A549 treated with AZD9567 at 1 μM for 4 hours (cell line): Measurements from ENCODE around the gene BSX. TPM values are rescaled to one million over a fixed set of nuclear protein-coding genes. Genes with fewer than 3 reads are reported as not detected.

Source experiments
- total RNA-seq: library from RNA; stranded (reverse); fragments of 200-300 nt; extraction: Qiagen RNA extraction; gene quantifications from 5 replicates; pipeline ENCODE4 v1.2.3, GENCODE V29; 2022; ENCODE audit not compliant: insufficient read depth

Gene BSX
- total RNA-seq: not detected in 5 replicates

GRCh38 chr11:122981388-122982264 is at the start of gene BSX:
Gene BSX, minus strand, starts transcription at chr11:122981834. Its CDS starts 163 bp downstream, at chr11:122981671.

Other genes starting within 250 kb of the BSX start
- 0.03 to 1.1 TPM in 2 of 5 replicates, not detected in the others for gene CRTAM, start 143.3 kb downstream of the BSX start, total RNA-seq
- 2.7 to 4.0 TPM (median 3.2 TPM) in 5 replicates for gene JHY, start 99.1 kb downstream of the BSX start, total RNA-seq
- 1,481 to 2,588 TPM (median 1,683 TPM) in 5 replicates for gene HSPA8, start 80.3 kb upstream of the BSX start, total RNA-seq
- 15.9 to 20.7 TPM (median 20.1 TPM) in 5 replicates for gene CLMP, start 213.4 kb upstream of the BSX start, total RNA-seq